IPS DF 6.9 (cell line): ENCODE results near the gene SRGAP3.

Source experiments
- DNase-seq: peaks from one replicate; pipeline ENCODE4 v3.0.0-alpha.2; 2013; ENCODE audit warnings: low read depth, low spot score
- H3K27ac ChIP-seq: one replicate; pipeline ENCODE4 v1.5.1; 2013; ENCODE audit warnings: low read length, control low read depth
- H3K27me3 ChIP-seq: 2 replicates; pipeline ENCODE4 v1.6.1; 2013; ENCODE audit warnings: mild to moderate bottlenecking, low read length; ENCODE audit not compliant: control insufficient read depth, insufficient read depth
- H3K36me3 ChIP-seq: 2 replicates; pipeline ENCODE4 v1.6.1; 2013; ENCODE audit warnings: low read length; ENCODE audit not compliant: control insufficient read depth, insufficient read depth
- H3K4me1 ChIP-seq: 2 replicates; pipeline ENCODE4 v1.6.1; 2013; ENCODE audit warnings: low read length; ENCODE audit not compliant: control insufficient read depth, insufficient read depth
- H3K4me3 ChIP-seq: 2 replicates; pipeline ENCODE4 v1.5.1; 2013; ENCODE audit warnings: mild to moderate bottlenecking, low read length
- H3K9me3 ChIP-seq: 2 replicates; pipeline ENCODE4 v1.6.1; 2013; ENCODE audit warnings: low read length, inconsistent platforms; ENCODE audit not compliant: control insufficient read depth, insufficient read depth
- WGBS: extraction: QIAGEN DNeasy Blood & Tissue Kit; methylation state at CpG from one replicate; pipeline ENCODE4 v1.1.7; 2013; ENCODE audit warnings: mixed read lengths, missing lambda C conversion rate; ENCODE audit not compliant: insufficient read length, insufficient coverage; 5-methylcytosine and 5-hydroxymethylcytosine counted together

Gene SRGAP3

GRCh38 chr3:8942115-8942514 is 307.3 kb downstream of the SRGAP3 start:
- no peak overlapping the region for H3K27ac ChIP-seq
- no peaks in the 10 kb centered on the region for H3K9me3 ChIP-seq
- peaks cover 7% of the 10 kb centered on the region; the same call in 1 of the 2 replicates for H3K36me3 ChIP-seq
- H3K27me3 ChIP-seq = no peaks in the 10 kb centered on the region
- no CpG with 5 or more reads among the region's 4 CpGs for WGBS
- no peak overlapping the region for H3K4me3 ChIP-seq
- DNase-seq = no peak
- no peaks in the 10 kb centered on the region for H3K4me1 ChIP-seq

- H3K27me3 ChIP-seq = no peaks in the 10 kb centered on the region
- H3K4me3 ChIP-seq = no peak overlapping the region
- H3K27ac ChIP-seq = no peak overlapping the region
- WGBS = no CpG with 5 or more reads among the region's 1 CpG
- no peaks in the 10 kb centered on the region for H3K9me3 ChIP-seq
- no peak for DNase-seq
- H3K4me1 ChIP-seq = no peaks in the 10 kb centered on the region
- H3K36me3 ChIP-seq = peaks cover 5% of the 10 kb centered on the region; the same call in 1 of the 2 replicates
These were observed 311.4 kb downstream of the SRGAP3 start for GRCh38 chr3:8938021-8938420.

- Histone ChIP-seq H3K4me1 (no peaks in the 10 kb centered on the region), H3K9me3 (no peaks in the 10 kb centered on the region), H3K27ac (no peak overlapping the region), H3K27me3 (no peaks in the 10 kb centered on the region), H3K4me3 (no peak overlapping the region), H3K36me3 (peaks cover 5% of the 10 kb centered on the region; the same call in 1 of the 2 replicates)
- WGBS = no CpG with 5 or more reads among the region's 6 CpGs
- no peak for DNase-seq
These were observed 312.1 kb downstream of the SRGAP3 start for GRCh38 chr3:8937064-8938020.

- no peaks in the 10 kb centered on the region for H3K27me3 ChIP-seq
- H3K4me3 ChIP-seq = no peak overlapping the region
- no peaks in the 10 kb centered on the region for H3K9me3 ChIP-seq
- no peaks in the 10 kb centered on the region for H3K4me1 ChIP-seq
- no peaks in the 10 kb centered on the region for H3K36me3 ChIP-seq
- no peak for DNase-seq
- no peak overlapping the region for H3K27ac ChIP-seq
- WGBS = no CpG with 5 or more reads among the region's 2 CpGs
These were observed 316.9 kb downstream of the SRGAP3 start for GRCh38 chr3:8932507-8932906.

GRCh38 chr3:8931342-8931741 is 318.1 kb downstream of the SRGAP3 start:
- Histone ChIP-seq H3K4me3 (no peak overlapping the region), H3K36me3 (no peaks in the 10 kb centered on the region), H3K9me3 (no peaks in the 10 kb centered on the region), H3K4me1 (no peaks in the 10 kb centered on the region), H3K27me3 (no peaks in the 10 kb centered on the region), H3K27ac (no peak overlapping the region)
- no peak for DNase-seq
- WGBS = no CpG with 5 or more reads among the region's 3 CpGs
